Stimulated activated CD8-positive, alpha-beta memory T cell treated with anti-CD3 and anti-CD28 coated beads, Interleukin-7, amount 100 ng/mL, for 24 hours (primary cell): ENCODE data around the gene USF2.

Source experiments
- DNase-seq: peaks from one replicate; pipeline ENCODE4 v3.0.0-alpha.2; 2020; ENCODE audit warnings: low read depth

The USF2 gene

GRCh38 chr19:35265126-35265899, 3.4 kb upstream of the USF2 start:
- DNase-seq, result no peak

- DNase-seq, result no peak
Measured at GRCh38 chr19:35265900-35266519, 2.8 kb upstream of the USF2 start.

GRCh38 chr19:35266520-35267352, 2.0 kb upstream of the USF2 start:
- DNase-seq, result no peak

GRCh38 chr19:35267353-35267817, 1.4 kb upstream of the USF2 start:
- peak; percentile 33 for DNase-seq

- peak; percentile 48 for DNase-seq
Measured at GRCh38 chr19:35267818-35268535, 785 bp upstream of the USF2 start.

GRCh38 chr19:35269438-35270117, 816 bp downstream of the USF2 start:
- DNase-seq, result peak; percentile 43

GRCh38 chr19:35270381-35270811, 1.6 kb downstream of the USF2 start:
- no peak for DNase-seq

- no peak for DNase-seq
Measured at GRCh38 chr19:35271546-35271945, 2.8 kb downstream of the USF2 start.

GRCh38 chr19:35272122-35272719, 3.5 kb downstream of the USF2 start:
- DNase-seq, result no peak

- no peak for DNase-seq
Measured at GRCh38 chr19:35272954-35273649, 4.3 kb downstream of the USF2 start.

GRCh38 chr19:35273686-35274259, 5.0 kb downstream of the USF2 start:
- no peak for DNase-seq

GRCh38 chr19:35274323-35274722, 5.6 kb downstream of the USF2 start:
- DNase-seq, result no peak

GRCh38 chr19:35276706-35277281, 8.0 kb downstream of the USF2 start:
- DNase-seq, result no peak

- no peak for DNase-seq
Measured at GRCh38 chr19:35278578-35279284, 10.0 kb downstream of the USF2 start.

- no peak for DNase-seq
Measured at GRCh38 chr19:35279374-35279773, 10.6 kb downstream of the USF2 start.

- no peak for DNase-seq
Measured at GRCh38 chr19:35279985-35280821, 11.4 kb downstream of the USF2 start.

- DNase-seq, result no peak
Measured at GRCh38 chr19:35281303-35281702, 12.5 kb downstream of the USF2 start.
